Measurements from ENCODE around the gene NETO1. TPM values are rescaled to one million over a fixed set of nuclear protein-coding genes. Genes with fewer than 3 reads are reported as not detected.

Gene NETO1
- total RNA-seq, 2 experiments from 2014 or later: not detected

- DNase-seq (ENCODE audit: low spot score): peak; percentile 30
- BruUV-seq (replicated peaks): no TSS peak
- Histone ChIP-seq H3K4me3 (ENCODE audit: low read depth, low read length, poor library complexity, severe bottlenecking) (no peak overlapping the region), H3K79me2 (ENCODE audit: insufficient read depth, low read depth, low read length) (no peaks in the 10 kb centered on the region), H3K27ac (ENCODE audit: low read depth, low read length, poor library complexity, severe bottlenecking) (no peak overlapping the region), H3K9me3 (ENCODE audit: low read length) (no peaks in the 10 kb centered on the region), H3K4me1 (ENCODE audit: insufficient read depth, low read length, poor library complexity, severe bottlenecking) (no peaks in the 10 kb centered on the region), H4K20me1 (ENCODE audit: insufficient read depth, low read length) (no peaks in the 10 kb centered on the region), H2AFZ (ENCODE audit: low read length) (no peak overlapping the region), H3K4me2 (ENCODE audit: low read length) (no peak overlapping the region), H3K36me3 (ENCODE audit: insufficient read depth, low read length) (no peaks in the 10 kb centered on the region), H3K9me2 (ENCODE audit: insufficient read depth, low read length) (no peaks in the 10 kb centered on the region)
- ChIA-PET POLR2A (interaction anchor here (0.6 kb wide), 2 partner anchors 20 to 1134 kb away, joined by 3 to 6 read pairs; no protein-coding TSS in a partner anchor), CTCF (ENCODE audit: unreplicated experiment) (no interaction called here)
- intact Hi-C loops (cut with micrococcal nuclease; ENCODE audit: unreplicated experiment): loop anchor here (5.0 kb wide), 1 partner anchor 1080 kb away; no protein-coding TSS in a partner anchor
- TF ChIP-seq CTCF (conservative IDR thresholded peaks at IDR 0.05; ENCODE audit: low read length) (peak; percentile 75), EZH2phosphoT487 (IDR thresholded peaks at IDR 0.05; ENCODE audit: borderline replicate concordance, low read depth, low read length) (no peak)
Measured at GRCh38 chr18:72762515-72763122, 105.2 kb downstream of the NETO1 start.

GRCh38 chr18:72752220-72752619 is 115.6 kb downstream of the NETO1 start:
- Histone ChIP-seq H2AFZ (ENCODE audit: low read length) (no peak overlapping the region), H3K36me3 (ENCODE audit: insufficient read depth, low read length) (no peaks in the 10 kb centered on the region), H3K4me2 (ENCODE audit: low read length) (no peak overlapping the region), H3K4me1 (ENCODE audit: insufficient read depth, low read length, poor library complexity, severe bottlenecking) (no peaks in the 10 kb centered on the region), H4K20me1 (ENCODE audit: insufficient read depth, low read length) (no peaks in the 10 kb centered on the region), H3K27ac (ENCODE audit: low read depth, low read length, poor library complexity, severe bottlenecking) (no peak overlapping the region), H3K4me3 (ENCODE audit: low read depth, low read length, poor library complexity, severe bottlenecking) (no peak overlapping the region), H3K79me2 (ENCODE audit: insufficient read depth, low read depth, low read length) (no peaks in the 10 kb centered on the region), H3K9me2 (ENCODE audit: insufficient read depth, low read length) (no peaks in the 10 kb centered on the region), H3K9me3 (ENCODE audit: low read length) (no peaks in the 10 kb centered on the region)
- no peak for DNase-seq (ENCODE audit: low spot score)
- no peak for TF ChIP-seq EZH2phosphoT487 (IDR thresholded peaks at IDR 0.05; ENCODE audit: borderline replicate concordance, low read depth, low read length)
- no peak for TF ChIP-seq CTCF (conservative IDR thresholded peaks at IDR 0.05; ENCODE audit: low read length)
- intact Hi-C loops (cut with micrococcal nuclease; ENCODE audit: unreplicated experiment): no loop called here
- BruUV-seq (replicated peaks): no TSS peak
- POLR2A ChIA-PET: no interaction called here
- CTCF ChIA-PET (ENCODE audit: unreplicated experiment): no interaction called here

GRCh38 chr18:72742002-72742401 is 125.8 kb downstream of the NETO1 start:
- no TSS peak for BruUV-seq (replicated peaks)
- H3K27ac ChIP-seq (ENCODE audit: low read depth, low read length, poor library complexity, severe bottlenecking): no peak overlapping the region
- no peaks in the 10 kb centered on the region for H3K4me1 ChIP-seq (ENCODE audit: insufficient read depth, low read length, poor library complexity, severe bottlenecking)
- H2AFZ ChIP-seq (ENCODE audit: low read length): no peak overlapping the region
- H3K4me2 ChIP-seq (ENCODE audit: low read length): no peak overlapping the region
- TF ChIP-seq EZH2phosphoT487 (IDR thresholded peaks at IDR 0.05; ENCODE audit: borderline replicate concordance, low read depth, low read length) (no peak), CTCF (conservative IDR thresholded peaks at IDR 0.05; ENCODE audit: low read length) (no peak)
- H4K20me1 ChIP-seq (ENCODE audit: insufficient read depth, low read length): no peaks in the 10 kb centered on the region
- no peak for DNase-seq (ENCODE audit: low spot score)
- no peaks in the 10 kb centered on the region for H3K79me2 ChIP-seq (ENCODE audit: insufficient read depth, low read depth, low read length)
- no peaks in the 10 kb centered on the region for H3K9me2 ChIP-seq (ENCODE audit: insufficient read depth, low read length)
- CTCF ChIA-PET (ENCODE audit: unreplicated experiment): no interaction called here
- no peaks in the 10 kb centered on the region for H3K9me3 ChIP-seq (ENCODE audit: low read length)
- intact Hi-C loops (cut with micrococcal nuclease; ENCODE audit: unreplicated experiment): no loop called here
- H3K4me3 ChIP-seq (ENCODE audit: low read depth, low read length, poor library complexity, severe bottlenecking): no peak overlapping the region
- POLR2A ChIA-PET: no interaction called here
- no peaks in the 10 kb centered on the region for H3K36me3 ChIP-seq (ENCODE audit: insufficient read depth, low read length)
